Endodermal cell (in vitro differentiated cells): ENCODE data around the gene AGRN. TPM values are rescaled to one million over a fixed set of nuclear protein-coding genes. Genes with fewer than 3 reads are reported as not detected.
"Not testable (repeated sequence)": the region's sequence is repeated elsewhere in the genome, so short reads cannot be mapped to it uniquely, and the experiment has no call there.

ENCODE experiments used
- DNase-seq: peaks from one replicate; pipeline ENCODE4 v3.0.0-alpha.2; 2017
- H3K27ac ChIP-seq: 2 replicates; pipeline ENCODE4 v1.5.1; 2013; ENCODE audit warnings: mild to moderate bottlenecking, low read depth, low read length, moderate library complexity
- H3K27me3 ChIP-seq: 2 replicates; pipeline ENCODE4 v1.6.1; 2013; ENCODE audit warnings: mild to moderate bottlenecking, low read length, moderate library complexity; ENCODE audit not compliant: insufficient read depth, control insufficient read depth, poor library complexity, severe bottlenecking
- H3K36me3 ChIP-seq: 2 replicates; pipeline ENCODE4 v1.7.0; 2013; ENCODE audit warnings: mild to moderate bottlenecking, low read length, moderate library complexity; ENCODE audit not compliant: control insufficient read depth, insufficient read depth
- H3K4me1 ChIP-seq: one replicate; pipeline ENCODE4 v1.7.0; 2013; ENCODE audit warnings: low read length; ENCODE audit not compliant: control insufficient read depth, insufficient read depth
- H3K4me3 ChIP-seq: 2 replicates; pipeline ENCODE4 v1.5.1; 2013; ENCODE audit warnings: mild to moderate bottlenecking, low read length, moderate library complexity
- H3K9ac ChIP-seq: 2 replicates; pipeline ENCODE4 v1.6.1; 2013; ENCODE audit warnings: mild to moderate bottlenecking, low read length, moderate library complexity; ENCODE audit not compliant: poor library complexity, severe bottlenecking; ENCODE audit errors: extremely low read depth
- H3K9me3 ChIP-seq: 2 replicates; pipeline ENCODE4 v1.6.1; 2013; ENCODE audit warnings: mild to moderate bottlenecking, low read length, moderate library complexity; ENCODE audit not compliant: control insufficient read depth
- H3K27ac Mint-ChIP-seq: 2 replicates; pipeline ENCODE4 v1.8.0; 2020; ENCODE audit warnings: mixed read lengths
- H3K27me3 Mint-ChIP-seq: 2 replicates; pipeline ENCODE4 v1.8.0; 2021; ENCODE audit warnings: mild to moderate bottlenecking, mixed read lengths; ENCODE audit not compliant: insufficient read depth
- H3K36me3 Mint-ChIP-seq: 2 replicates; pipeline ENCODE4 v1.8.0; 2020; ENCODE audit warnings: low read depth, mixed read lengths
- H3K4me1 Mint-ChIP-seq: 2 replicates; pipeline ENCODE4 v1.8.0; 2020; ENCODE audit warnings: mixed read lengths
- H3K4me3 Mint-ChIP-seq: 2 replicates; pipeline ENCODE4 v1.8.0; 2020; ENCODE audit warnings: mild to moderate bottlenecking, moderate library complexity, mixed read lengths
- H3K9me3 Mint-ChIP-seq: 2 replicates; pipeline ENCODE4 v1.8.0; 2020; ENCODE audit warnings: mild to moderate bottlenecking, mixed read lengths
- CTCF ChIP-seq: fragments of 200-600 bp; sonication (generic); conservative IDR thresholded peaks from 2 replicates; pipeline ENCODE4 v1.5.0; 2021; ENCODE audit warnings: antibody characterized with exemption, mild to moderate bottlenecking
- whole genome bisulfite sequencing, 2 experiments: methylation state at CpG; one replicate each; pipeline versions ENCODE4 v1.1.5 to v1.1.7; 2013; ENCODE audit warnings: missing lambda C conversion rate in 2 of 2, mixed read lengths in 1 of 2; ENCODE audit not compliant: insufficient coverage in 1 of 2, insufficient read length in 1 of 2; 5-methylcytosine and 5-hydroxymethylcytosine counted together
- total RNA-seq, 2 donors: library from RNA; stranded (reverse); fragmentation: NEBNext Ultra II Directional in 1 of 2; extraction: Animal tissue kit (Norgen Biotek cat#: 25700) in 1 of 2; gene quantifications; 2 replicates in 1 of 2; 3 replicates in 1 of 2; pipeline ENCODE4 v1.2.1, GENCODE V29; 2021

AGRN gene
- total RNA-seq, 2 donors from 2014 or later: 269 to 288 TPM

DNA sequence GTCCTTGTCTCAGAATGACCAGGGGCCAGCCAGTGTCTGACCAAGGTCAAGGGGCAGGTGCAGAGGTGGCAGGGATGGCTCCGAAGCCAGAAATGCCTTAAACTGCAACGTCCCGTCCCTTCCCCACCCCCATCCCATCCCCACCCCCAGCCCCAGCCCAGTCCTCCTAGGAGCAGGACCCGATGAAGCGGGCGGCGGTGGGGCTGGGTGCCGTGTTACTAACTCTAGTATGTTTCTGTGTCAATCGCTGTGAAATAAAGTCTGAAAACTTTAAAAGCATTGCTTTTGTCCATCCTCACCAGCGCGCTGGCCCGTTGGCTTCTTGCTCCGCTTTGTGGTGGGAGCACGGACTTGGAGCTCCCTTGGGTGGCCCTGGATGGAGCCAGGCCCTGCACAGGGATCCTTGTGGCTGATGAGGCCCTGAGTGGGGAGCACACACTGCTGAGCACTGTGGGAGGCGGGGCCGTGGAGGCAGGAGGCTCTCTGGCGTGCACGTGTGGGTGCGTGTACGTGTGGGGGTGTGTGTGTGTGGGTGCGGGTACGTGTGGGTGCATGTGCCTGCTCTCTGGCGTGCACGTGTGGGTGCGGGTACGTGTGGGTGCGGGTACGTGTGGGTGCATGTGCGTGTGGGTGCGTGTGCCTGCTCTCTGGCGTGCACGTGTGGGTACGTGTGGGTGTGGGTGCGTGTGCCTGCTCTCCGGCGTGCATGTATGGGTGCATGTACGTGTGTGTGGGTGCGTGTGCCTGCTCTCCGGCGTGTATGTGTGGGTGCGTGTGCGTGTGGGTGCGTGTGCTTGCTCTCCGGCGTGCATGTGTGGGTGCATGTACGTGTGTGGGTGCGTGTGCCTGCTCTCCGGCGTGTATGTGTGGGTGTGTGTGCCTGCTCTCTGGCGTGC, 36.2 kb downstream of the AGRN start:
- H3K4me3 Mint-ChIP-seq: no peak overlapping the region
- Histone ChIP-seq H3K9ac (no peak overlapping the region), H3K9me3 (no peaks in the 10 kb centered on the region), H3K4me3 (no peak overlapping the region), H3K4me1 (no peaks in the 10 kb centered on the region), H3K27me3 (peaks cover 33% of the 10 kb centered on the region), H3K27ac (no peak overlapping the region), H3K36me3 (peaks cover 27% of the 10 kb centered on the region)
- no peaks in the 10 kb centered on the region for H3K4me1 Mint-ChIP-seq
- 94 to 95% methylated on average over 26 to 50 of the region's 50 CpGs for WGBS, 2 experiments
- H3K27ac Mint-ChIP-seq: no peak overlapping the region
- DNase-seq: no peak
- no peaks in the 10 kb centered on the region for H3K9me3 Mint-ChIP-seq
- peaks cover 41% of the 10 kb centered on the region for H3K27me3 Mint-ChIP-seq
- TF ChIP-seq CTCF: no peak
- H3K36me3 Mint-ChIP-seq: peaks cover 26% of the 10 kb centered on the region

DNA sequence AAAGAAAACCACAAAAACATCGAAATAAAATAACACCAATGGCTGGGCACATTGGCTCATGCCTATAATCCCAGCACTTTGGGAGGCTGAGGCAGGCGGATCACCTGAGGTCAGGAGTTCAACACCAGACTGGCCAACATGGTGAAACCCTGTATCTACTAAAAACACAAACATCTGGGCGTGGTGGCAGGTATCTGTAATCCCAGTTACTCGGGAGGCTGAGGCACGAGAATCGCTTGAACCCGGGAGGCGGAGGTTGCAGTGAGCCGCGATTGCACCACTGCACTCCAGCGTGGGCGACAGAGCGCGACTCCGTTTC, 37.8 kb downstream of the AGRN start:
- not testable (repeated sequence) for H3K9me3 Mint-ChIP-seq, H3K4me3 ChIP-seq, H3K9ac ChIP-seq, H3K27ac Mint-ChIP-seq, DNase-seq, H3K9me3 ChIP-seq, H3K27ac ChIP-seq, H3K4me1 Mint-ChIP-seq, H3K4me1 ChIP-seq
- WGBS, 2 experiments: 87 to 91% methylated on average over 15 of the region's 15 CpGs
- H3K4me3 Mint-ChIP-seq: peak overlapping the region; percentile 56
- peaks cover 14% of the 10 kb centered on the region for H3K36me3 ChIP-seq
- H3K36me3 Mint-ChIP-seq: peaks cover 15% of the 10 kb centered on the region
- H3K27me3 ChIP-seq: peaks cover 47% of the 10 kb centered on the region
- H3K27me3 Mint-ChIP-seq: peaks cover 54% of the 10 kb centered on the region

GRCh38 chr1:1058088-1058905, 38.4 kb downstream of the AGRN start:
- peak overlapping the region; percentile 56 for H3K4me3 Mint-ChIP-seq
- Histone ChIP-seq H3K4me3 (no peak overlapping the region), H3K36me3 (peaks cover 9% of the 10 kb centered on the region), H3K27ac (no peak overlapping the region), H3K4me1 (no peaks in the 10 kb centered on the region), H3K9ac (no peak overlapping the region), H3K27me3 (peaks cover 52% of the 10 kb centered on the region), H3K9me3 (no peaks in the 10 kb centered on the region)
- WGBS, 2 experiments: 41 to 58% methylated on average over 13 to 24 of the region's 24 CpGs
- TF ChIP-seq CTCF: no peak
- no peak overlapping the region for H3K27ac Mint-ChIP-seq
- H3K4me1 Mint-ChIP-seq: no peaks in the 10 kb centered on the region
- H3K9me3 Mint-ChIP-seq: no peaks in the 10 kb centered on the region
- H3K27me3 Mint-ChIP-seq: peaks cover 59% of the 10 kb centered on the region
- H3K36me3 Mint-ChIP-seq: peaks cover 9% of the 10 kb centered on the region
- DNase-seq: peak; percentile 64
